GM12878 (cell line): Measurements from ENCODE around the gene MSH2. TPM values are rescaled to one million over a fixed set of nuclear protein-coding genes. Genes with fewer than 3 reads are reported as not detected.

ENCODE experiments used
- ATAC-seq: fragments of 200-7000 bp; cut with Tn5 transposase; 3 replicates; pipeline ENCODE4 v1.9.1; 2020; ENCODE audit warnings: mild to moderate bottlenecking, moderate library complexity
- BruUV-seq: library from RNA; stranded (reverse); fragments of 400-500 nt; replicated peaks from 2 replicates; lab custom pipeline; 2021; lab: Mats Ljungman, UMichigan
- CTCF ChIA-PET: fragments of 300-600 bp; sonication (Branson Sonifier 250); formaldehyde crosslinking; extraction: SDS; loops from one replicate; lab custom pipeline; 2021; ENCODE audit warnings: inconsistent platforms; lab: Yijun Ruan, JAX
- POLR2A ChIA-PET: fragments of 350-600 bp; formaldehyde crosslinking; extraction: SDS; loops from one replicate; lab custom pipeline; 2021; ENCODE audit warnings: inconsistent platforms; lab: Charles Lee
- RAD21 ChIA-PET: fragments of 300-600 bp; sonication (Branson Sonifier 250); formaldehyde crosslinking; loops from one replicate; lab custom pipeline; 2023; ENCODE audit warnings: antibody characterized with exemption; ENCODE audit not compliant: unreplicated experiment; lab: Charles Lee
- SMC1A ChIA-PET: fragments of 300-600 bp; sonication (Branson Sonifier 250); formaldehyde crosslinking; loops from one replicate; lab custom pipeline; 2023; ENCODE audit not compliant: unreplicated experiment, uncharacterized antibody; lab: Charles Lee
- DNase-seq: peaks from one replicate; pipeline ENCODE4 v3.0.0-alpha.2; 2011; ENCODE audit warnings: low read depth, low spot score
- FAIRE-seq: peaks from 3 replicates; lab custom pipeline; 2011; peaks lifted over from hg19 to GRCh38; lab: Jason Lieb, UNC
- H2AFZ ChIP-seq: 2 replicates; pipeline ENCODE4 v1.6.0; 2011; ENCODE audit warnings: low read depth, low read length, control low read depth; ENCODE audit not compliant: control insufficient read depth
- H3K27ac ChIP-seq: 2 replicates; pipeline ENCODE4 v1.5.1; 2011; ENCODE audit warnings: control low read depth; ENCODE audit not compliant: control insufficient read depth, insufficient read depth
- H3K27me3 ChIP-seq, 2 experiments: replicated peaks in 1 of 2; 2 replicates each; pipeline versions ENCODE4 v1.6.0 to v1.6.1; 2011; ENCODE audit warnings: low read length in 1 of 2; ENCODE audit not compliant: control insufficient read depth in 2 of 2, insufficient read depth in 2 of 2
- H3K36me3 ChIP-seq, 2 experiments: 2 replicates each; pipeline ENCODE4 v1.5.1; 2011; ENCODE audit warnings: low read length in 1 of 2; ENCODE audit not compliant: control insufficient read depth in 2 of 2, insufficient read depth in 2 of 2
- H3K4me1 ChIP-seq: 2 replicates; pipeline ENCODE4 v1.6.1; 2011; ENCODE audit warnings: mild to moderate bottlenecking, low read length, moderate library complexity, mixed read lengths; ENCODE audit not compliant: control insufficient read depth, insufficient read depth
- H3K4me2 ChIP-seq: 2 replicates; pipeline ENCODE4 v1.6.0; 2011; ENCODE audit warnings: control low read depth; ENCODE audit not compliant: control insufficient read depth, insufficient read depth
- H3K4me3 ChIP-seq: fragments of 200-600 bp; sonication (generic); 2 replicates; pipeline ENCODE4 v1.5.1; 2016
- H3K79me2 ChIP-seq: 2 replicates; pipeline ENCODE4 v1.6.0; 2011; ENCODE audit warnings: low read length; ENCODE audit not compliant: control insufficient read depth, insufficient read depth
- H3K9ac ChIP-seq: 2 replicates; pipeline ENCODE4 v1.8.0; 2011; ENCODE audit warnings: low read length, control low read depth, mixed read lengths; ENCODE audit not compliant: control insufficient read depth, insufficient read depth
- H3K9me3 ChIP-seq: replicated peaks from 3 replicates; pipeline ENCODE4 v1.5.1; 2011; ENCODE audit warnings: mild to moderate bottlenecking, low read length; ENCODE audit not compliant: control insufficient read depth, insufficient read depth
- H4K20me1 ChIP-seq: 2 replicates; pipeline ENCODE4 v1.6.0; 2011; ENCODE audit not compliant: control insufficient read depth, insufficient read depth
- ASH2L ChIP-seq: fragments of 300-600, 200-600 bp; sonication (generic); IDR thresholded peaks from 2 replicates; pipeline ENCODE4 v1.6.1; 2017; ENCODE audit warnings: low read depth, mild to moderate bottlenecking, borderline replicate concordance
- CBFB ChIP-seq: IDR thresholded peaks from 2 replicates; pipeline ENCODE4 v1.6.1; 2016; ENCODE audit warnings: antibody characterized with exemption, low read depth
- FOXK2 ChIP-seq: fragments of 450-650 bp; IDR thresholded peaks from 2 replicates; pipeline ENCODE4 v1.6.1; 2017; ENCODE audit warnings: mild to moderate bottlenecking, moderate library complexity
- FOXM1 ChIP-seq: IDR thresholded peaks from 2 replicates; pipeline ENCODE4 v1.6.1; 2012; ENCODE audit warnings: low read depth, mild to moderate bottlenecking, inconsistent platforms, low read length, moderate library complexity
- KAT2A ChIP-seq: conservative IDR thresholded peaks from 2 replicates; pipeline ENCODE4 v1.6.1; 2011; ENCODE audit warnings: low read depth, low read length; ENCODE audit not compliant: control insufficient read depth
- MTA2 ChIP-seq: fragments of 450-650 bp; IDR thresholded peaks from 2 replicates; pipeline ENCODE4 v1.6.1; 2016; ENCODE audit warnings: low read depth, mild to moderate bottlenecking, moderate library complexity
- MTA3 ChIP-seq: IDR thresholded peaks from 2 replicates; pipeline ENCODE4 v1.6.1; 2012; ENCODE audit warnings: low read length, inconsistent platforms, borderline replicate concordance
- NFXL1 ChIP-seq: fragments of 450-650 bp; IDR thresholded peaks from 2 replicates; pipeline ENCODE4 v1.6.1; 2017; ENCODE audit warnings: antibody characterized with exemption, mild to moderate bottlenecking, borderline replicate concordance
- NFYA ChIP-seq: IDR thresholded peaks from 2 replicates; pipeline ENCODE4 v1.6.1; 2011; ENCODE audit warnings: low read depth, mild to moderate bottlenecking, low read length, improper control_type of control experiment, borderline replicate concordance
- NFYB ChIP-seq: IDR thresholded peaks from 2 replicates; pipeline ENCODE4 v1.6.1; 2011; ENCODE audit warnings: low read depth, mild to moderate bottlenecking, low read length, improper control_type of control experiment, moderate library complexity; ENCODE audit not compliant: insufficient read depth
- WRNIP1 ChIP-seq: IDR thresholded peaks from 2 replicates; pipeline ENCODE4 v1.6.1; 2011; ENCODE audit warnings: low read depth, low read length, improper control_type of control experiment, borderline replicate concordance
- ZNF274 ChIP-seq: IDR thresholded peaks from one replicate; pipeline ENCODE4 v1.8.0; 2011; ENCODE audit not compliant: insufficient read length, insufficient read depth
- ZNF622 ChIP-seq: fragments of 450-650 bp; IDR thresholded peaks from 2 replicates; pipeline ENCODE4 v1.6.1; 2017; ENCODE audit warnings: mild to moderate bottlenecking, inconsistent platforms
- ZSCAN29 ChIP-seq: fragments of 450-650 bp; IDR thresholded peaks from 2 replicates; pipeline ENCODE4 v1.6.1; 2017; ENCODE audit warnings: mild to moderate bottlenecking, moderate library complexity
- WGBS: methylation state at CpG from one replicate; pipeline ENCODE4 v1.1.6; 2016; ENCODE audit warnings: low lambda C conversion rate; ENCODE audit not compliant: insufficient replicate concordance, insufficient coverage; ENCODE audit errors: missing lambda C conversion rate; 5-methylcytosine and 5-hydroxymethylcytosine counted together
- in situ Hi-C: fragments of 300-500 bp; cut with MboI; formaldehyde crosslinking; loops from 9 replicates; pipeline ENCODE4 v1.14.3; 2018; ENCODE audit warnings: mixed read lengths
- intact Hi-C: fragments of 100-400 bp; cut with micrococcal nuclease; formaldehyde crosslinking; loops from one replicate; pipeline ENCODE4 v1.14.2; 2022; ENCODE audit not compliant: unreplicated experiment
- polyA plus RNA-seq, 11 experiments: library from polyadenylated mRNA; depleted of rRNA in 4 of 11; unstranded in 6 of 11; stranded (reverse) in 5 of 11; fragments of >200 nt; fragmentation: Nextera tagmentation in 4 of 11; fragmentation: Illumina TruSeq in 1 of 11; extraction: Ambion mirVana in 4 of 11; extraction: Trizol in 1 of 11; gene quantifications; 1 replicate in 1 of 11; 2 replicates in 10 of 11; pipeline versions ENCODE4 v1.2.1 to v1.2.3, GENCODE V29; 2011 to 2016; ENCODE audit warnings: inconsistent platforms in 2 of 11, missing spikeins in 2 of 11, low read depth in 1 of 11
- total RNA-seq, 4 experiments: library from RNA; depleted of rRNA in 3 of 4; stranded (reverse); fragments of >200 nt in 3 of 4; fragmentation: Illumina TruSeq in 1 of 4; extraction: Trizol in 1 of 4; gene quantifications; 2 replicates each; pipeline versions ENCODE4 v1.2.1 to v1.2.3, GENCODE V29; 2013 to 2021
- TF ChIP-seq, protein P1 (sequence below): IDR thresholded peaks from 2 replicates; pipeline ENCODE4 v1.6.1; 2011; ENCODE audit warnings: low read depth, mild to moderate bottlenecking, low read length, moderate library complexity, borderline replicate concordance; ENCODE audit errors: extremely low read depth

The MSH2 gene
- total and polyA plus RNA-seq, 10 of the 15 experiments (the other 5 are each of a cell fraction or from before 2014, with no cell fraction given), result 24.3 to 94.4 (median 55.5) TPM

DNA sequence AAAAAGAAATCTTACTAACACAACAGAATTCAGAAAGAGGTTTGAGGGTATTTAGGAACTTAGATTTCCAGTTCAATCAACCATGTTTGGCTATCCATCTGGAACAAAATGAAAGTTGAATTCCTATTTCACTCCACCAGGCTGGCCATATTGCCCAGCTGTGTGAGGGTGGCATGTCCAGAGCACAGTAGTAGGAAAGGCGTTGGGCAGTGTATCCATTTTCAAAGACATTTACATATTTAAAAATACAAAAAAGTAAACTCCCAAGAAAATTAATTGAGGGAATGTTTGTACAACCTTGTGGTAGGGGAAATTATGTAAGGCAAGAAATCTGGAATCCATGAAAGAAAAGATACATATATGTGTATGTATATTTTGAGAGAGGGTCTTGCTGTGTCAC lies 21.5 kb upstream of the MSH2 start:
- Histone ChIP-seq H3K4me3 (no peak overlapping the region), H4K20me1 (no peaks in the 10 kb centered on the region), H3K27ac (no peak overlapping the region), H3K27me3 (no peaks in the 10 kb centered on the region), H3K36me3 (no peaks in the 10 kb centered on the region), H3K4me2 (no peak overlapping the region), H2AFZ (no peak overlapping the region), H3K9me3 (no peaks in the 10 kb centered on the region), H3K4me1 (no peaks in the 10 kb centered on the region), H3K79me2 (no peaks in the 10 kb centered on the region), H3K9ac (no peak overlapping the region)
- ChIA-PET CTCF (no interaction called here), SMC1A (no interaction called here), RAD21 (no interaction called here), POLR2A (interaction anchor here (0.7 kb wide), 1 partner anchor 393 kb away, joined by 4 read pairs; no protein-coding TSS in a partner anchor)
- TF ChIP-seq ZNF274 (no peak), KAT2A (no peak), MTA2 (no peak), ASH2L (no peak), FOXM1 (no peak), MTA3 (no peak), FOXK2 (no peak), NFYA (no peak), ZSCAN29 (no peak), NFYB (no peak), ZNF622 (no peak), NFXL1 (no peak), CBFB (no peak), WRNIP1 (no peak)
- TF ChIP-seq, protein P1, sequence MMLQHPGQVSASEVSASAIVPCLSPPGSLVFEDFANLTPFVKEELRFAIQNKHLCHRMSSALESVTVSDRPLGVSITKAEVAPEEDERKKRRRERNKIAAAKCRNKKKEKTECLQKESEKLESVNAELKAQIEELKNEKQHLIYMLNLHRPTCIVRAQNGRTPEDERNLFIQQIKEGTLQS, result no peak
- DNase-seq (no peak), ATAC-seq (no peak), FAIRE-seq (no peak)
- in situ Hi-C loops, result no loop called here
- WGBS, result 43% methylated on average over 1 of the region's 1 CpG
- intact Hi-C loops, result no loop called here
- BruUV-seq, result no TSS peak
